ENCODE measurements around the gene DNAAF3. TPM values are rescaled to one million over a fixed set of nuclear protein-coding genes. Genes with fewer than 3 reads are reported as not detected.
A peak's percentile ranks its signal among the peaks of the same experiment; 100 is the strongest.

Gene DNAAF3
- total RNA-seq, 1 donor from 2014 or later: 12.2 TPM

- no peaks in the 10 kb centered on the region for H3K9me3 Mint-ChIP-seq
- H3K4me1 Mint-ChIP-seq (ENCODE audit: unreplicated experiment): no peaks in the 10 kb centered on the region
- peaks cover 19% of the 10 kb centered on the region for H3K27me3 Mint-ChIP-seq
- no peak for TF ChIP-seq CTCF (conservative IDR thresholded peaks at IDR 0.05)
- H3K27ac Mint-ChIP-seq: peak overlapping the region; percentile 76
- H3K36me3 Mint-ChIP-seq: peaks cover 3% of the 10 kb centered on the region
- no peak for DNase-seq (ENCODE audit: extremely low spot score, unreplicated experiment)
- H3K4me3 Mint-ChIP-seq: no peak overlapping the region
These were observed 32.6 kb downstream of the DNAAF3 start for GRCh38 chr19:55133639-55134444.

GRCh38 chr19:55132453-55133129, 33.8 kb downstream of the DNAAF3 start:
- peak; percentile 35 for TF ChIP-seq CTCF (conservative IDR thresholded peaks at IDR 0.05)
- no peak for DNase-seq (ENCODE audit: extremely low spot score, unreplicated experiment)
- no peaks in the 10 kb centered on the region for H3K4me1 Mint-ChIP-seq (ENCODE audit: unreplicated experiment)
- H3K27me3 Mint-ChIP-seq: peaks cover 29% of the 10 kb centered on the region
- no peaks in the 10 kb centered on the region for H3K9me3 Mint-ChIP-seq
- no peak overlapping the region for H3K27ac Mint-ChIP-seq
- peaks cover 3% of the 10 kb centered on the region for H3K36me3 Mint-ChIP-seq
- no peak overlapping the region for H3K4me3 Mint-ChIP-seq

GRCh38 chr19:55131421-55131820, 35.0 kb downstream of the DNAAF3 start:
- Mint-ChIP-seq H3K4me1 (ENCODE audit: unreplicated experiment) (no peaks in the 10 kb centered on the region), H3K9me3 (no peaks in the 10 kb centered on the region), H3K36me3 (peaks cover 3% of the 10 kb centered on the region), H3K27ac (peak overlapping the region; percentile 87), H3K27me3 (peaks cover 41% of the 10 kb centered on the region), H3K4me3 (peak overlapping the region; percentile 37)
- no peak for DNase-seq (ENCODE audit: extremely low spot score, unreplicated experiment)
- TF ChIP-seq CTCF (conservative IDR thresholded peaks at IDR 0.05): no peak

- peak overlapping the region; percentile 99 for H3K27ac Mint-ChIP-seq
- no peaks in the 10 kb centered on the region for H3K36me3 Mint-ChIP-seq
- TF ChIP-seq CTCF (conservative IDR thresholded peaks at IDR 0.05): no peak
- peaks cover 21% of the 10 kb centered on the region for H3K4me1 Mint-ChIP-seq (ENCODE audit: unreplicated experiment)
- no peak for DNase-seq (ENCODE audit: extremely low spot score, unreplicated experiment)
- H3K27me3 Mint-ChIP-seq: peaks cover 28% of the 10 kb centered on the region
- peak overlapping the region; percentile 100 for H3K4me3 Mint-ChIP-seq
- H3K9me3 Mint-ChIP-seq: no peaks in the 10 kb centered on the region
These were observed 47.4 kb downstream of the DNAAF3 start for GRCh38 chr19:55119053-55119452.

- peak overlapping the region; percentile 99 for H3K27ac Mint-ChIP-seq
- peaks cover 26% of the 10 kb centered on the region for H3K4me1 Mint-ChIP-seq (ENCODE audit: unreplicated experiment)
- H3K4me3 Mint-ChIP-seq: peak overlapping the region; percentile 100
- no peaks in the 10 kb centered on the region for H3K36me3 Mint-ChIP-seq
- peaks cover 23% of the 10 kb centered on the region for H3K27me3 Mint-ChIP-seq
- no peak for TF ChIP-seq CTCF (conservative IDR thresholded peaks at IDR 0.05)
- no peaks in the 10 kb centered on the region for H3K9me3 Mint-ChIP-seq
- DNase-seq (ENCODE audit: extremely low spot score, unreplicated experiment): no peak
These were observed 47.9 kb downstream of the DNAAF3 start for GRCh38 chr19:55118401-55118991.
